ENCODE results near the gene SLC49A3. TPM values are rescaled to one million over a fixed set of nuclear protein-coding genes. Genes with fewer than 3 reads are reported as not detected.

The SLC49A3 gene
- total and polyA plus RNA-seq, 2 of the 4 experiments (the other 2 are of a cell fraction): under 0.01 to 0.32 TPM

DNA sequence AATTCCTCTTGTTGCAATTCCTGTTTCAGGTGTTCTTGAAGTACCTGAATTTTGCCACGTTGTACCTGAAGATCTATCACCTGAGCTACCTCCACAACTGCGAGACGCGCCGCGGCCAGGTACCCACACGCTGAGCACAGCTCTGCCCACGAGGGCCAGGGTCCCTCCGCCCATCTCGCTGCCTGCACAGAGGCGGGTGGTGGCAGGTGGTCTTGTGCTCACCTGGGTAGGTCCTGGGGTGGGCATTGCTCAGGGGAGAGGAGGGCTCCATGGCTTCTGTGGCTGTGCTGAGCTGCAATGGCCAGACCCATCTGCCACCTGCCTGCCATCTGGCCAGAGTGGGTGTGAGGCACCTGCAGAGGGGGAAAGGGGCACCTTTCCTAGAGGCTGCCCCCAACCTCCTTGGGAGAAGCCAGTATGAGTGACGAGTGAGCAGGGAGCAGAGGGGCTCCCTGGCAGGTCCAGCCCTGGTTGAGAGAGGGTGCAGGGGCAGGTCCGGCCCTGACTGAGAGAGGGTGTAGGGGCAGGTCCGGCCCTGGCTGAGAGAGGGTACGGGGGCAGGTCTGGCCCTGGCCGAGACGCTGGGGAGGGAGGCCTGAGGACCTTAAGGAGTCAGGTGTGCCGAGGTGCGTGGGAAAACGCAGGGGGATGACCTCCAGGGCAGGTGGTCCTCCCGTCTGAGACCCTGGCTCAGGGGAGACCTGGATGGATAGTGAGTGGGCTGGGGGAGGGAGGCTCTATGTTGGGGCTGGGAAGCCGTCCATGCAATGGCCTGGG lies 52.9 kb downstream of the SLC49A3 start:
- no peaks in the 10 kb centered on the region for H3K79me1 ChIP-seq (ENCODE audit: low read depth in 1 of 2, low read length in 2 of 2)
- intact Hi-C loops (cut with micrococcal nuclease) (no loop called here), dilution Hi-C loops (cut with HindIII; ENCODE audit: low sequenced_read_pairs, unreplicated experiment) (no loop called here), in situ Hi-C loops (cut with MboI; ENCODE audit: low sequenced_read_pairs) (no loop called here)
- no peak overlapping the region for H3K9ac ChIP-seq (ENCODE audit: low read depth, low read length)
- H3K4me2 ChIP-seq (ENCODE audit: low read depth, low read length): no peak overlapping the region
- H3K9me3 ChIP-seq (ENCODE audit: control insufficient read depth, insufficient read depth, low read length): peaks cover 19% of the 10 kb centered on the region
- no peak overlapping the region for H4K5ac ChIP-seq (ENCODE audit: low read depth, low read length)
- peak overlapping the region; percentile 2 for H2AFZ ChIP-seq (replicated peaks; ENCODE audit: low read length, poor library complexity)
- H2BK120ac ChIP-seq (ENCODE audit: low read depth, low read length): no peak overlapping the region
- H3K36me3 ChIP-seq (ENCODE audit: control insufficient read depth, insufficient read depth, low read length): no peaks in the 10 kb centered on the region
- ATAC-seq (ENCODE audit: low read depth) (no peak), DNase-seq (no peak)
- no peak overlapping the region for H3K4ac ChIP-seq (ENCODE audit: low read depth, low read length)
- no peaks in the 10 kb centered on the region for H3K9me1 ChIP-seq (ENCODE audit: insufficient read depth, low read length)
- no peaks in the 10 kb centered on the region for H4K20me1 ChIP-seq (ENCODE audit: insufficient read depth, low read length)
- no peak overlapping the region for H3K4me3 ChIP-seq (ENCODE audit: insufficient read depth, low read depth, low read length)
- H3K56ac ChIP-seq (ENCODE audit: extremely low read depth, insufficient read depth, low read length): no peak overlapping the region
- H2AK5ac ChIP-seq (ENCODE audit: low read depth, low read length): no peak overlapping the region
- H3K4me1 ChIP-seq (ENCODE audit: control insufficient read depth, insufficient read depth, low read length): no peaks in the 10 kb centered on the region
- H3K18ac ChIP-seq (ENCODE audit: low read depth, low read length): no peak overlapping the region
- no TSS peak for BruUV-seq (replicated peaks)
- no peak overlapping the region for H2BK15ac ChIP-seq (ENCODE audit: low read depth, low read length)
- no peak overlapping the region for H4K91ac ChIP-seq (ENCODE audit: insufficient read depth, low read depth, low read length)
- no peaks in the 10 kb centered on the region for H3K27me3 ChIP-seq (ENCODE audit: control insufficient read depth, insufficient read depth, low read length)
- H3K14ac ChIP-seq (replicated peaks; ENCODE audit: low read depth, low read length): no peak overlapping the region
- TF ChIP-seq, protein P1, sequence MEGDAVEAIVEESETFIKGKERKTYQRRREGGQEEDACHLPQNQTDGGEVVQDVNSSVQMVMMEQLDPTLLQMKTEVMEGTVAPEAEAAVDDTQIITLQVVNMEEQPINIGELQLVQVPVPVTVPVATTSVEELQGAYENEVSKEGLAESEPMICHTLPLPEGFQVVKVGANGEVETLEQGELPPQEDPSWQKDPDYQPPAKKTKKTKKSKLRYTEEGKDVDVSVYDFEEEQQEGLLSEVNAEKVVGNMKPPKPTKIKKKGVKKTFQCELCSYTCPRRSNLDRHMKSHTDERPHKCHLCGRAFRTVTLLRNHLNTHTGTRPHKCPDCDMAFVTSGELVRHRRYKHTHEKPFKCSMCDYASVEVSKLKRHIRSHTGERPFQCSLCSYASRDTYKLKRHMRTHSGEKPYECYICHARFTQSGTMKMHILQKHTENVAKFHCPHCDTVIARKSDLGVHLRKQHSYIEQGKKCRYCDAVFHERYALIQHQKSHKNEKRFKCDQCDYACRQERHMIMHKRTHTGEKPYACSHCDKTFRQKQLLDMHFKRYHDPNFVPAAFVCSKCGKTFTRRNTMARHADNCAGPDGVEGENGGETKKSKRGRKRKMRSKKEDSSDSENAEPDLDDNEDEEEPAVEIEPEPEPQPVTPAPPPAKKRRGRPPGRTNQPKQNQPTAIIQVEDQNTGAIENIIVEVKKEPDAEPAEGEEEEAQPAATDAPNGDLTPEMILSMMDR (conservative IDR thresholded peaks at IDR 0.05; ENCODE audit: low read depth, low read length): no peak
- TF ChIP-seq, protein P2, sequence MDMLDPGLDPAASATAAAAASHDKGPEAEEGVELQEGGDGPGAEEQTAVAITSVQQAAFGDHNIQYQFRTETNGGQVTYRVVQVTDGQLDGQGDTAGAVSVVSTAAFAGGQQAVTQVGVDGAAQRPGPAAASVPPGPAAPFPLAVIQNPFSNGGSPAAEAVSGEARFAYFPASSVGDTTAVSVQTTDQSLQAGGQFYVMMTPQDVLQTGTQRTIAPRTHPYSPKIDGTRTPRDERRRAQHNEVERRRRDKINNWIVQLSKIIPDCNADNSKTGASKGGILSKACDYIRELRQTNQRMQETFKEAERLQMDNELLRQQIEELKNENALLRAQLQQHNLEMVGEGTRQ (IDR thresholded peaks at IDR 0.05; ENCODE audit: low read depth, low read length): no peak
- TF ChIP-seq POLR2A (IDR thresholded peaks at IDR 0.05; ENCODE audit: low read depth, low read length): no peak
- TF ChIP-seq MAFK (IDR thresholded peaks at IDR 0.05; ENCODE audit: low read depth, low read length): no peak
- TF ChIP-seq FOS (IDR thresholded peaks at IDR 0.05; ENCODE audit: low read depth, low read length): no peak
- TF ChIP-seq MXI1 (IDR thresholded peaks at IDR 0.05; ENCODE audit: borderline replicate concordance, low read depth, low read length): no peak
- no peak overlapping the region for H2BK20ac ChIP-seq (ENCODE audit: low read depth, low read length)
- no peak overlapping the region for H4K8ac ChIP-seq (ENCODE audit: low read depth in 2 of 2, low read length in 2 of 2)
- CTCF ChIA-PET: no interaction called here
- no peak overlapping the region for H3K23ac ChIP-seq (ENCODE audit: low read depth, low read length)
- POLR2A ChIA-PET (ENCODE audit: unreplicated experiment): no interaction called here
- H2AK9ac ChIP-seq (replicated peaks; ENCODE audit: low read depth, low read length, poor library complexity): no peak overlapping the region
- WGBS, 2 experiments (ENCODE audit: extremely low coverage in 2 of 2, insufficient read length in 1 of 2): 47% methylated on average over 2 of the region's 22 CpGs; no CpG with 5 or more reads in 1 of the 2 experiments
- H2BK5ac ChIP-seq (ENCODE audit: low read depth, low read length, poor library complexity, severe bottlenecking): no peak overlapping the region
- H3K27ac ChIP-seq (ENCODE audit: insufficient read depth, low read length): no peak overlapping the region
